HG03460 (cell line): Measurements from ENCODE around the gene SYPL1.
"Not testable (repeated sequence)": the region's sequence is repeated elsewhere in the genome, so short reads cannot be mapped to it uniquely, and the experiment has no call there.

Experiments
- ATAC-seq: cut with Tn5 transposase; IDR thresholded peaks from one replicate; pipeline ENCODE4 v1.9.1; 2021; ENCODE audit not compliant: unreplicated experiment

Gene SYPL1

DNA sequence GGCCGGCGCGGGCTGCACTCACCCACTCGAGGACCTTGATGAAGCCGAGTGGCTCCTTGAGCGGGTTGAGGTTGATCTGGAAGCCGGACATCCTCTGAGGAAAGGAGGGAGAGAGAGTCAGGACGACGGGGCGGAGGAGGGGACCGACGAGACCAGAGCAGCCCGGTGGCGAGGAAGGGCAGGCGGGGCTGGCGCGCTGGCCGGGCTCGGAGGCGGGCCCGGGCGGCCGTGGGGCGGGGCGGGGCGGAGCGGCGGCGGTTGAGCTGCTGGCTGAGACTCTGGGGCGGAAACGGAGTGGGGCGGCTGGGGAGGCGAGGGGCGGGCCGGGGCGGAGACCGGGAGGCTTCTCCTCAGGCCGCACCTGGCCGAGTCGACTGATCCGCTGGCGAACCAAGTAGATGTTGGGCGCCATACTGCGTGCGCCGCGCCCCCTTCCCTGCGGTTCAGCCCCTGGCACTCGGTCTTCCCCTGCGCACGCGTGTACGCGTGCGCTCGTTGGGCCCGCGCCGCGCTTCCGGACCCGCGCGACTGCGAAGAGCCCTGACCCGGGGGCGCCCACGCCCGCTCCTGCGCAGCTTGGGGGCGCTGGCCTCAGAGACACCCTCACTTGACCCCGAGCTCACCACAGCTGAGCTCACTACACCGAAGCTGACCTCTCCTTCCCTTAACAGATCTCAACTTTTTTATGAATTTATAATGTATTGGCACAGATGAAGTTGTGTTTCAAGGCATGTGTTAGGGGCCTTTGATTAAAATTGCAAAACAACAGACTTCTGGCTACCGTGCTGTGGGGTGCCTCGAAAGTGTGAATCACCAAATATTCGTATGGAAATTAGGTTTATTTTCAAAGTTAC lies at the start of gene SYPL1:
TSS of gene SYPL1 (minus strand) at position 195 of the 854 bp plus-strand sequence. CDS start at position 91, 104 bp downstream.
- peak; percentile 69 for ATAC-seq

DNA sequence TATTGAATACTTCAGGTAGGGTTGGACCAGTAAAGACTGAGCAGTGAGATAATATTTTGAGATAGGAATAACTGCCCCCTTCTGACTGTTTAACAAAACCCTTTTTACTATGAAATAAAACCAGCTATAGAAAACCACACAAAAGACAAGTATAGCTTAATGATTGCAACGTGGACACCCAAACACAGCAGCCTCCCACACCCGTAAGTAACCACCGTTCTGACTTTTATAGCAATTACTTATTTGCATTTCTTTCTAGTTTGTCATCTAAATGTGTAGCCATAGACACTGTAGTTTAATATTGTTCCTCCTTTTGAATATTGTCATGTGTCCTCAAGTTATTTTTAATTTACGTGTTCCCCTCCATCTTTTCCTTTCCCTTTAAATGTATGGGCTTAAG lies 42.9 kb upstream of the SYPL1 start:
- no peak for ATAC-seq

- peak; percentile 72 for ATAC-seq
These were observed 41.9 kb upstream of the SYPL1 start for GRCh38 chr7:106153891-106154449.

DNA sequence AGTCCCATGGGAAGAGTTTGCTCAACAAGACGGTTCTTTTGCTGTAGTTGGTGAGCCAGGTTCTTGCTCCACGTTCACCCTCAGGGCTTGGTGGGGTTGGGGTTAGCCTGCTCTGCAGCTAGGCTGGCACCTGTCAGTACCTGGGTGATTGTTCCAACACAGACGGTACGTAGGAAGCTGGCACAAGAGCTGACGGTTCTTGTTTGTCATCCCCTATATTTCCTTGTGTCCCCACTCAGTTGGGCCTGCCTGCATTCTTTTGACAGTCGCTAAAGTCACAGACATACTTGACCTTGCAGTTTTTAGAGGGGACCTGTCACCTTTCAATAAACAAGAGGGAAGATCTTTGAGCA lies 40.2 kb upstream of the SYPL1 start:
- ATAC-seq, result no peak

DNA sequence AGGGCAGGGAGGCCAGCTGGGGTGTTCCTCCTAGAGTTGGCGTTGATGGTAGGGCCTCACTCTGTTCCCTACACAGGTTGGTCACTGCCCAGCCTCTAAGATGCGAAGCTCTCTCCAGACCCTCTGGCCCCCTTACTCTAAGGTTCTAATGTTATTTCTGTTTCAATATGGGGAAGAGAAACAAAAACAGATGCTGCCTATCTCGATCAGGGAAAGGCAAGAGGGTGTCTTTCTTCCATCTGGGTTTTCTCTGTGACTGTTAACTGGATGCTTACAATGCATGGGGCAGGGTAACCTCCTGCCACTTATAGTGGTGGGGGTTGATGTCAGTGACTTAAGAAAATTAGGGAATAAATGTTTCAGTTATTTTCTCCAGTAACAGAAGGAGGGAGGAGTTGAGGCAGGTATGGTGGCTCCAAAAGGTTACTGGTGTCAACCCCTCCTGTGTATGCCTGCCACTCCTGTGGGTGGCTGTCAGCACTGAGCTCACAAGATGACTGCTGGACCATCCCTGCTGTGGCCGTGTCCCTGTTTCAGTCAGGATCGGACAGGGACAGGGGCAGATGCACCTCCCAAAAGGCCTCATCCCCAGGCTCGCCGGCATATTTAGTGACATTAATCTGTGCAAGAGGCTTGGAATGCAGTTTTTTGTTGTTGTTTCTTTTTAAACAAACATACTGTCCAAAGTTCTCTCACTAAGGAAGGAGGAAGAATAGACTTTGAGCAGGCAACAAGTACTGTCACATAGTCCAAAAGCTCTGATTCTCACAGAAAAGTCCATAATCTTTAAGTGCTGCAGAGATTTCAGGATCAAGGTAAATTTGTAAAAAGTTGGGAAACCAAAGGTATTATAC lies 39.6 kb upstream of the SYPL1 start:
- no peak for ATAC-seq

DNA sequence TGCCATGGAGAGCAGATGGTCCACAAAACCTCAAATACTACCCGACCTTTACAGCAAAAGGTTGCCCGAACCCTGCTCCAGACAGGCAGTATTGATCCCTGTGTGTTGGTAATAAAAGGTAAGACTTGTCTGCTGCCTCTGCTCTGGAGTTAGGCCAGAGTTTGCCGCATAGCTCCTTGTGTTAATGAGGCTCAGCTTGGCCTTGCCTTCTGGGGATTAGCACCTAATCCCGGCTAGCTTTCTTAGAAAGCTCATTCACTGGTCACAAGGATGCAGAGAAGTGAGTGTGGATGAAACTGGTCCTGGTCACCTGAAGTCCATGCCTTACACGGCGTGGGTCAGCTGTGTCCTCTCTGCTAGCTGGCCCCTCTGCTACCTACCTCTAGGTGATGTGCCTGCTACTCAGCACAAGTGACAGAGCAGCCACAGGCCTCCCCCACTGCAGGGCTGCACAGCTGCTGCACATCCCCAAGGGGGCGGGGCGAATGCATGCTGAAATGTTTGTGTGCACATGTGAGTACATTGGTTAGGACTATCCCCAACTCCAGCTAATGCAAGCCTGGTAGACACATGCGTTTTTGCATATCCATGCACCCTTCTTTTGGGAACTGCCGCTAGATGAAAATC lies 31.7 kb upstream of the SYPL1 start:
- no peak for ATAC-seq

- no peak for ATAC-seq
These were observed 30.0 kb upstream of the SYPL1 start for GRCh38 chr7:106142136-106142535.

DNA sequence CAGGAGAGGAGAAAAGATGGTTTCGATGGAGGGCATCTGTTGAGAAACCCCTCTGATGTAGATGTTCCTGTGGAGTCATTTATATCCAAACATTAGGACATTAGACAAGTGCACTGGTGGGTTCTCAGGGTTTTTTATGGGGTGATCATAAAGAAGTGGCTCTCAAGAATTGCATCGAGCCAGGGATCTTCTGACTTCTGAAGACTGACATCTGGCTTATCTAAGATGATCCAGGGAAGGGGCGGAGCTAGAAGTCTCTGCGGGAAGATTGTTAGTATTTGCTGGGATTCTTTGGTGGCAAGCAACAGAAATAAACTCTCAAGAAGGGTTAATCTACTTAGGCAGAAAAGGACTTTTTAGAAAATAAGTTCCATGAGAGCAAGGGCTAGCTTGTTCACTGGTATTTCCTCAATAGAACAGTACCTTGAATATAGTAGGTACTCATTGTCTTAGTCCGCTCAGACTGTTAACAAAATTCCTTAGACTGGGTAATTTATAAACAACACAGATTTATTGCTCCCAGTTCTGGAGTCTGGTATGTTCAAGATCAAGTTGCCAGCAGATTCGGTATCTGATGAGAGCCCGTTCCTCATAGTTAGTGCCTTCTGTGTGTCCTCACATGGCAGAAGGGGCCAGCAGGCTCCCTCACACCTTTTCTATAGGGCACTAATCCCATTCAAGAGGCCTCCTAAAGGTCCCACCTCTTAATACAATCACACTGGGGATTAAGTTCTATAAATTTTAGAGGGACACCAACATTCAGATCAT lies 28.5 kb upstream of the SYPL1 start:
- no peak for ATAC-seq

- ATAC-seq, result no peak
These were observed 27.4 kb upstream of the SYPL1 start for GRCh38 chr7:106139265-106140251.

- no peak for ATAC-seq
These were observed 26.7 kb upstream of the SYPL1 start for GRCh38 chr7:106138776-106139175.

- ATAC-seq, result not testable (repeated sequence)
These were observed 26.1 kb upstream of the SYPL1 start for GRCh38 chr7:106138181-106138580.

DNA sequence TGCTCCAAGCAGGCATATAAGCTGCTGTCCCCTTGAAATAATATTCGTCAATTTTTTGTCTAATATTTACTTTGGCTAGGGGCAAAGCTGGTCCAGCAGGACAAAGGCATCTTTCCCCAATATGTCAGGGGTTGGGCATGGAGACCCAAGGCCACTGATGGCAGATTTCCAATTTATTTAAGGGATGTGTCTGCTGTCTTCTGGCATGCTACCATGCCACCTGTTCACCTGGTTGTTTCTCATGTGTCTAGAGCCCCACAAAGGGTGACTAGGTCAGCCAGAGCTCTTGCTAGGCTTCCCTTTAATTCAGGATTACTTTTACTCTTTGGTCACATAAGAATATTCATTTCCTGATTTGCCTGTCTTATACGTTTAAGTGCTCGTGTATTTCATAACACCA lies 22.1 kb upstream of the SYPL1 start:
- ATAC-seq, result no peak

DNA sequence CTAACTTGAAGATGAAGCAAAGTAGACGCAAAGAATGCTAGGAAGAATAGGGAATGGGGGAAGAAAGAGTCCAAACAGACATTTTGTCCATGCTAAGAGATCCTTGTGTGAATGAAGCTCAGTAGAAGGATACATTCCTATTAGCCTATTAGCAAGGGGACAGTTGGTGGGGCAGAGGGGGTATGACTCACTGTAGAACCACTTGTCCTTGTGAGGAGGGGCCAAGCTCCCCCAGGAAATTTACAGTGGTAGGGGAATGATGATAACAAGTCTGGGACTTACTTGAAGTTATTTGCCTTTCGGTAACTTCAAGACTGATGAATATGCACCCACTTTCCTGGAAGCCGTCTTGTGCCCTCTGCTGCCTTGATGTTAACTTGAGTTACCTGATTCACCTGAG lies 17.2 kb upstream of the SYPL1 start:
- ATAC-seq, result no peak

GRCh38 chr7:106128836-106129235 lies 16.7 kb upstream of the SYPL1 start:
- no peak for ATAC-seq

DNA sequence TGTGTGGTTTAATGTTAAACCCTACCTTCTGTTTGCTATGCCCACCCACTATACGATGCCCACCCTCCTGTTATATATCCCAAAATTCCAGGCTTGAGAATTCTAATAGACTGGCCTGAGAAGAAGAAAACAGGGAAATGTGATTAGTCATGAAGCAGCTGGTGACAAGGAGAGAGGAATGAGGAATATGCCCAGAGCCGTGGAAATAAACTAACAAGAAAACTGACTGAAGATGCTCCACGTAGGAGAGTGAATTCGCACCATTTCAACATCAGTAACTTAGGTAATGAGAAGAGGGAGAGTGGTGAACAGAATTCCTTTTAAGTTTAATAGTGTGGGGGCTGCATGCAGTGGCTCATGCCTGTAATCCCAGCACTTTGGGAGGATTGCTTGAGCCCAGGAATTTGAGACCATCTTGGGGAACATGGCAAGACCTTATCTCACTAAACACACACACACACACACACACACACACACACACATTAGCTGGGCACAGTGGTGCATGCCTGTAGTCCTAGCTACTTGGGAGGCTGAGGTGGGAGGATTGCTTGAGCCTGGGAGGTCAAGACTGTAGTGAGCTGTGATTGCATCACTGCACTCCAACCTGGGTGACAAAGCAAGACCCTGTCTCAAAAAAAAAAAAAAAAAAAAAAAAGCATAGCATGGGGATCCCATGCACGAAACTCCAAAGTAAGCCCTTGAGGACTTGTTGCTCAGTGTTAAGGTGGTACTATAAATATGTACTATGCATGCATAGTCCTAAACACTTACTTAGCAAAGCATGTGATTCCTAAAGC lies 16.1 kb upstream of the SYPL1 start:
- no peak for ATAC-seq

DNA sequence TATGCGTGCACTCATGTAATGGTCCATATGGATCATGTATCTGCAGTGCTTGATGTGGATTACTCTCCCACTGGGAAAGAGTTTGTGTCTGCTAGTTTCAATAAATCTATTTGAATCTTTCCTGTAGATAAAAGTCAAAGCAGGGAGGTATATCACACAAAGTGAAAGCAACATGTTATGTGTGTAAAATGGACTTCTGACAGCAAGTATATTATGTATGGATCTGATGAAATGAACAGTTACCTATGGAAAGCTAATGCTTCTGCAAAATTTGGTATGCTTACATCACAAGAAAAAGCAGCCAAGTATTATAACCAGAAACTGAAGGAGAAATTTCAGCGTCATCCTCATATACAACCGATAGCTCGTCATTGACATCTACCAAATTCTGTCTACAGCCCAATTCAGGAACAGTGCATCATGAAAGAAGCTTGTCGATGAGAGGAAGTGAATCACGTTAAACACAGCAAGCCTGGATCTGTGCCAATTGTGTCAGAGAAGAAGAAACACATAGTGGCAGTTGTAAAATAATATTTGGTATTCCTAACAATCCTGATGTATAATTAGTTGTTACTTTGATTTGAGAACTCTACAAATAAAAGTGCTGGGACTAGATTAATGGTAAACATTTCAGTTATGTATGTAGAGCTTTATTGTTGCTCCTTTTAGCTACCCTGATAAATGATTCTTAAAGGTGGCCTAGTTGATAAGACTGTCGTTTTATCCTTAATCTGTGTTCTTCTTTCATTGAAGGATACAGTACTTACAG lies 14.2 kb upstream of the SYPL1 start:
- ATAC-seq, result no peak

GRCh38 chr7:106125417-106125816 lies 13.3 kb upstream of the SYPL1 start:
- ATAC-seq, result no peak

GRCh38 chr7:106124186-106124585 lies 12.1 kb upstream of the SYPL1 start:
- no peak for ATAC-seq
